Iris pigment epithelial cell (primary cell): ENCODE results near the gene L3MBTL2.
A peak's percentile ranks its signal among the peaks of the same experiment; 100 is the strongest.
"Not testable (repeated sequence)": the region's sequence is repeated elsewhere in the genome, so short reads cannot be mapped to it uniquely, and the experiment has no call there.

ENCODE experiments used
- DNase-seq: peaks from one replicate; pipeline ENCODE4 v3.0.0-alpha.2; 2011; ENCODE audit warnings: low read depth

The L3MBTL2 gene

DNA sequence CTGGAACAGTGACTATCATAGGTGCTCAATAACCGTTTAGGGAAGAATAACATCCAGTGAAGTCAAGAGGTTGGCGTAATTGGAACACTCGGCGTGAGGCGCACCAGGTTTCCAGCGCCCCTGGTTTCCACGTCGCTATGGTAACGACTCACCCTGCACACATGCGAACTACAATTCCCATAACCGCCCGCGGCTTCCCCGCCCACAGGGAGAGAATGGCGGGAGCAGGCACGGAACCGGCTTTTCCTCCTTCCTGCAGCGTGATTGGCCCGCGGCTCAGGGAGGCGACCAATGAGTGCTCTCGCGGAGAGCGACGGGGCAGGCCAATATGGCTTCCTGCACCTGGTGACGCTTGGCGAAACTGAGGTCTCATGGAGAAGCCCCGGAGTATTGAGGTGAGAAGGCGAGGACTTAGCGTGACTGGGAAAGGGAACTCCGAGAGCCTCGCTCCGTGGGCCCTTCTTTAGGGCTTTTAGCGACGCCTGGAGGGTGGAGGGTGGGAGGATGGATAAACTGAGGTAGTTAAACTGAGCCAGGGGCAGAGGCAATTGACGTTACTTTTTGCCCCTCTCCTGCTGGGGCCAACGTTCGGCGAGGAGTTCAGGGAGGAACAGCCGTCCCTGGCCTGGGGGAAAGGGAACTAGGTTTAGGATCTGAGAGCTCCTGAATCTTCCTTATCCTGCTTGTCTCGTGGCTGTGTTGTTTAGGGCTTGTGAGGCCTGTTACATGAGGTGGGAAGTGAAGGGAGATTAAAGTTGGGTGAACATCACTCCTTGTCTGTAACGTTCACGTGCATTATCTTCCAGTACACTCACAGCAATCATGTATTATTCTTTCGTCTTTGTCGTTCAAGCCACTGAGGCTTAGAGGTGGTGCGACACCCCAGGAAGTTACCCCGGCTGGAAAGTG is at the start of gene L3MBTL2:
Gene L3MBTL2 (plus strand): TSS at position 321 of the 909 bp plus-strand sequence. CDS start 51 bp downstream, at position 372.
- peak; percentile 96 for DNase-seq

DNA sequence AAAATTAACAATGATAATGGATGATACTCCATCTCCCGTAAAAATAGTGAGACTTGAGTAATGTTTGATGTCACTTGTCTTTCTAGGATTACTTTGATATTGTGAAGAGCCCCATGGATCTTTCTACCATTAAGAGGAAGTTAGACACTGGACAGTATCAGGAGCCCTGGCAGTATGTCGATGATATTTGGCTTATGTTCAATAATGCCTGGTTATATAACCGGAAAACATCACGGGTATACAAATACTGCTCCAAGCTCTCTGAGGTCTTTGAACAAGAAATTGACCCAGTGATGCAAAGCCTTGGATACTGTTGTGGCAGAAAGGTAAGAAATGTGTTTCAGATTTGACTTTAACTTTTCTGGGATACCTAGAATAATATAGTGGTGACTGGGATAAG is 48.0 kb upstream of the L3MBTL2 start:
- DNase-seq = no peak

- no peak for DNase-seq
These were observed 36.0 kb upstream of the L3MBTL2 start for GRCh38 chr22:41169157-41169556.

DNA sequence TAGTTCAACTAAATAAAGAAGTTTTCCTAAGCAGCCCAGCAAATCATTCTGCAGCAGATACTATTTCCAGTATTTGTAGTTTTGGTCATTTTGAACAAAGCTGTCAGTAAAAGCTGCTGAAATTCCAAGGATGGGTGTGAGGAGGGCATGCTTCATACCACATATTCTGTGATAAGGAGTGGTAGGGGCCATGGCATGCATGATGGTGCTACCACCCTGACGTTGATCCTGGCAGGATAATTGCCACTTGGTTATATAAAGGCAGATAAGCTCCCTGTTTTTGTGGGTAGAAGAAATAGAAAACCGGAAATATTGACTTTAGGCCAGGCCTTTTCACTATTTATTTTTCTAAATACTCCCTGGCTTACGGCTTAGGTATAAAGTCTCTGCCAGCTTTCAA is 33.1 kb upstream of the L3MBTL2 start:
- no peak for DNase-seq

- no peak for DNase-seq
These were observed 29.6 kb upstream of the L3MBTL2 start for GRCh38 chr22:41175546-41175945.

GRCh38 chr22:41177040-41177621 is 28.0 kb upstream of the L3MBTL2 start:
- no peak for DNase-seq

- no peak for DNase-seq
These were observed 27.3 kb upstream of the L3MBTL2 start for GRCh38 chr22:41177622-41178424.

GRCh38 chr22:41178425-41178975 is 26.6 kb upstream of the L3MBTL2 start:
- DNase-seq = no peak

- DNase-seq = not testable (repeated sequence)
These were observed 24.8 kb upstream of the L3MBTL2 start for GRCh38 chr22:41180362-41180761.

DNA sequence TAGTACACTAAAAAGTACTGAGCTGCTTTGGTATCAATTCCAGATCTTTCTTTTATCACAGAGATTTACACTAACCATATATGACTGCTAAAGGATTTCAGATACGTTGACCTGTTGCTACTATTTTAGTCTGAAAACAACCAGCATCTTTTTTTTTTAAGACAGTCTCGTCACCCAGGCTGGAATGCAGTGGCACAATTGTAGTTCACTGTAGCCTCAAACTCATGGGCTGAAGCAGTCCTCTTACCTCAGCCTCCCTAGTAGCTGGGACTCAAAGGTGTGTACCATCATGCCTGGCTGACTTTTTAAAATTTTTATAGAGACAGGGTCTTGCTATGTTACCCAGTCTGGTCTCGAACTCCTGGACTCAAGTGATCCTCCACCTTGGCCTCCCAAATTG is 24.2 kb upstream of the L3MBTL2 start:
- DNase-seq = no peak

GRCh38 chr22:41181349-41182241 is 23.5 kb upstream of the L3MBTL2 start:
- DNase-seq = peak; percentile 12

- no peak for DNase-seq
These were observed 20.4 kb upstream of the L3MBTL2 start for GRCh38 chr22:41184679-41185078.

DNA sequence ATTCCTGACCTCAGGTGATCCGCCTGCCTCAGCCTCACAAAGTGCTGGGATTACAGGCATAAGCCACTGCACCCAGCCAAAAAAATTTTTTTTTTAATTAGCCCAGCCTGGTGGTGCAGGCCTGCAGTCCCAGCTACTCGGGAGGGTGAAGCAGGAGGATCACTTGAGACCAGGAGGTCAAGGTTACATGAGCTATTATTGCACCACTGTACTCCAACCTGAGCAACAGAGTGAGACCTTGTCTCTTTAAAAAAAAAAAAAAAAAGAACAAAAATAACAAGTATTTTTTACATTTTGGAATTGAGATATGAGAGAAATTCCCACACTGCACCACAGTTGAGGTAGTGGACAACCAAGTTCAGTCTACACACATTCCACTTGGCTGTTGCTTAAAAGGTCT is 13.6 kb upstream of the L3MBTL2 start:
- DNase-seq = no peak

DNA sequence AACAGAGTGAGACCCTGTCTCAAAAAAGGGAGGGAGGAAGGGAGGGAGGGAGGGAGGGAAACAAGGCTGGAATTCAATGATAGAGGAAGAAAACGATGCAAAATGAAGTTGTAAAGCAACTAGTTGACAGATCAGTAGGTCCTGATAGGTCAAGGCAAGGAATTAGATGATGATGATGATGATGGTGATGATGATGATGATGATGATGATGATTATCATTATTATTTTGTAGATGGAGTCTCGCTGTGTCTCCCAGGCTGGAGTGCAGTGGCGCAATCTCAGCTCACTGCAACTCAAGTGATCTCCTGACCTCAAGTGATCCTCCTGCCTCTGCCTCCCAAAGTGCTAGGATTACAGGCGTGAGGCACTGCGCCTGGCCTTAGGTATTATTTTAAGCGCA is 11.3 kb upstream of the L3MBTL2 start:
- no peak for DNase-seq

- peak; percentile 39 for DNase-seq
These were observed 7.8 kb upstream of the L3MBTL2 start for GRCh38 chr22:41197038-41197972.

- DNase-seq = no peak
These were observed 7.0 kb upstream of the L3MBTL2 start for GRCh38 chr22:41198027-41198580.

DNA sequence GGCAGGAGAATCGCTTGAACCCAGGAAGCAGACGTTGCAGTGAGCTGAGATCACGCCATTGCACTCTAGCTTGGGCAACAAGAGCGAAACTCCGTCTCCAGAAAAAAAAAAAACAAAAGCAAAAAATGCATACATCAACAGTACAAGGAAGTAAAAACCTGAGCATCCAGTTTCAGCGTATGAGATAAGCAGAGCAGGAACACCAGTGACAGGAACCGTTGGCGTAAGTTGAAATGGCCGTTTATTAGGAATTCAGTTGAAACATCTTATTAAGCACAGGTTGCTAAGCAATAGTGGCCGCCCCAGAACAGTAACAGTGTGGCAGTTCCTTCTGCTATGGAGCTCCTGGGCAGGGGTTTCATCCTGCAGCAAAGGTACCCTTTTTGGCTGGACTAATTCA is 4.0 kb upstream of the L3MBTL2 start:
- DNase-seq = no peak

GRCh38 chr22:41203118-41203517 is 2.0 kb upstream of the L3MBTL2 start:
- no peak for DNase-seq

DNA sequence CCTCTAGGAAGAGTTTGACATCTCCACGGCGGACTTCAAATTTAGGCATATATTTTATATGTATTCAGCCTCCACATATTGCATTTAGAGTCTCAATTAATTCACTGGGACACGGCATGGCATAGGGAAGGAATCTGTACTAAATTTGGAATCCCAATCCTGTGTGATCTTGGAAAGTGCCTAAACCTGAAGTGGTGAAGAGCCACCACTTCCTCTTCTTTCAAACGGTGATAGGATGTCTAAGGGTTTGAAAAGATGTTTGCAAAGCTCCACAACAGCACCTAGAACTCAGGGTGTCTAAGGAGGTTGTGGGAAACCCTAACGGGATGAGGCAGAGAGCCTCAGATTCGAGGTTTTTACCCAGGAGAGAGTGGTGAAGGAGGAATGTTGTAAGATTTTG is 1.0 kb upstream of the L3MBTL2 start:
- DNase-seq = no peak

DNA sequence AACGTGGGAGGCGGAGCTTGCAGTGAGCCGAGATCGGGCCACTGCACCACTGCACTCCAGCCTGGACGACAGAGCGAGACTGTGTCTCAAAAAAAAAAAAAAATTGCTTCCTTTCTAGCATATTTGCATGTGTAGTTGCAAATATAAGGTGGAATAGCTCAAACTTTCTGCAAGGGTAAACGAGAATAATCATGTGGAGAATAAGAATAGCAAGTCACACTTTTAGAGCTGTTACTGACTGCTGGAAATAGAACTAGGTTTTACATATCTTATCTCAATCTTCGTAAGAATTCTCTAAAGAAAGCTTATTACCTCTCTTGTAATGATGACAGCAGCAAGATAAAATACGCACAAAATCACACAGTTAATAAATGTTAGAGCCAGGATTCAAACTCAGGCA is 1.6 kb downstream of the L3MBTL2 start:
- DNase-seq = no peak
